Mesendoderm (in vitro differentiated cells): ENCODE results near the gene IPO9.

ENCODE experiments used
- DNase-seq: peaks from one replicate; pipeline ENCODE4 v3.0.0; 2013
- H2AK5ac ChIP-seq: 2 replicates; pipeline ENCODE4 v1.6.1; 2013; ENCODE audit warnings: low read length, inconsistent platforms
- H2BK120ac ChIP-seq: 2 replicates; pipeline ENCODE4 v1.6.1; 2013; ENCODE audit warnings: low read depth, mild to moderate bottlenecking, low read length, moderate library complexity, mixed read lengths
- H2BK15ac ChIP-seq: replicated peaks from 2 replicates; pipeline ENCODE4 v1.6.1; 2013; ENCODE audit warnings: low read depth, mild to moderate bottlenecking, moderate library complexity
- H2BK5ac ChIP-seq: 2 replicates; pipeline ENCODE4 v1.6.1; 2013; ENCODE audit warnings: low read length, inconsistent platforms
- H3K18ac ChIP-seq: 2 replicates; pipeline ENCODE4 v1.6.1; 2013; ENCODE audit warnings: mild to moderate bottlenecking, low read length, mixed read lengths
- H3K23ac ChIP-seq: one replicate; pipeline ENCODE4 v1.6.1; 2013; ENCODE audit warnings: low read length
- H3K27ac ChIP-seq: 2 replicates; pipeline ENCODE4 v1.5.1; 2013; ENCODE audit warnings: low read depth, mild to moderate bottlenecking, inconsistent platforms, low read length, moderate library complexity
- H3K27me3 ChIP-seq: 2 replicates; pipeline ENCODE4 v1.6.1; 2013; ENCODE audit warnings: low read length, control low read depth, mild to moderate bottlenecking, inconsistent platforms; ENCODE audit not compliant: insufficient read depth, poor library complexity
- H3K36me3 ChIP-seq: 2 replicates; pipeline ENCODE4 v1.6.1; 2013; ENCODE audit warnings: low read length, inconsistent platforms; ENCODE audit not compliant: control insufficient read depth, insufficient read depth
- H3K4ac ChIP-seq: one replicate; pipeline ENCODE4 v1.6.1; 2013; ENCODE audit warnings: low read depth, mild to moderate bottlenecking, low read length, moderate library complexity
- H3K4me1 ChIP-seq: 2 replicates; pipeline ENCODE4 v1.6.1; 2013; ENCODE audit warnings: low read depth, low read length, inconsistent platforms; ENCODE audit not compliant: control insufficient read depth
- H3K4me2 ChIP-seq: 2 replicates; pipeline ENCODE4 v1.6.1; 2013; ENCODE audit warnings: low read length
- H3K4me3 ChIP-seq: 2 replicates; pipeline ENCODE4 v1.5.1; 2013; ENCODE audit warnings: mild to moderate bottlenecking, low read length
- H3K56ac ChIP-seq: one replicate; pipeline ENCODE4 v1.6.1; 2013; ENCODE audit warnings: low read length
- H3K79me1 ChIP-seq: 2 replicates; pipeline ENCODE4 v1.6.1; 2013; ENCODE audit warnings: low read length, inconsistent platforms
- H3K79me2 ChIP-seq: 2 replicates; pipeline ENCODE4 v1.6.1; 2013; ENCODE audit warnings: mild to moderate bottlenecking, low read length; ENCODE audit not compliant: control insufficient read depth, insufficient read depth
- H3K9ac ChIP-seq: 2 replicates; pipeline ENCODE4 v1.6.1; 2013; ENCODE audit warnings: low read length, inconsistent platforms
- H4K5ac ChIP-seq: one replicate; pipeline ENCODE4 v1.6.1; 2013; ENCODE audit warnings: low read length
- H4K8ac ChIP-seq: one replicate; pipeline ENCODE4 v1.6.1; 2013; ENCODE audit warnings: low read depth, mild to moderate bottlenecking, control low read depth, low read length, moderate library complexity
- WGBS: extraction: QIAGEN DNeasy Blood & Tissue Kit; methylation state at CpG from one replicate; pipeline ENCODE4 v1.1.7; 2013; ENCODE audit warnings: low lambda C conversion rate, missing lambda C conversion rate; ENCODE audit not compliant: insufficient coverage; ENCODE audit errors: extremely low coverage; 5-methylcytosine and 5-hydroxymethylcytosine counted together

IPO9 gene

DNA sequence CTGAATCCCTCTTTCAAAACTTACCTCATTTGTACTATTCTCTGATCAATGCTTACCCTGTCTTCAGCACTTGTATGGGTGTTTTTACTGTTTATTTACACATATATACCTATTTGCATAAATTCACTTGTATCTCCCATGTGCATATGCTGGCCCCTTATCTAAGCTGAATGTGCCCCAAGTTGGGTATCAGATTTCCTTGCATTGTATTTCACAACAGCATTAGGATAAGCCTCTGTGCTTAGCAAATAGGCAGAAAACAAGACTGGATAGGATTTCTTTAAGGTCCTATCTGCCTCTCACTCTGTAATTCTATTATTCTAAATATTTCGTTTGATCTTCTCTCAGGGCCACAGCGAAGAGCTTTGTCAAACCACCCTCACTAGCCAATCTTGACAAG is 45.9 kb upstream of the IPO9 start:
- Histone ChIP-seq H2BK120ac (no peak overlapping the region), H2BK5ac (no peak overlapping the region), H3K27ac (no peak overlapping the region), H3K23ac (no peak overlapping the region), H3K4ac (no peak overlapping the region), H2AK5ac (no peak overlapping the region), H2BK15ac (no peak overlapping the region), H3K36me3 (no peaks in the 10 kb centered on the region), H3K4me1 (peaks cover 1% of the 10 kb centered on the region), H3K9ac (no peak overlapping the region), H3K56ac (no peak overlapping the region), H3K79me2 (no peaks in the 10 kb centered on the region), H4K5ac (no peak overlapping the region), H3K18ac (no peak overlapping the region), H3K4me3 (no peak overlapping the region), H3K79me1 (no peaks in the 10 kb centered on the region), H3K4me2 (no peak overlapping the region), H3K27me3 (no peaks in the 10 kb centered on the region), H4K8ac (no peak overlapping the region)
- no CpG with 5 or more reads among the region's 2 CpGs for WGBS
- no peak for DNase-seq

DNA sequence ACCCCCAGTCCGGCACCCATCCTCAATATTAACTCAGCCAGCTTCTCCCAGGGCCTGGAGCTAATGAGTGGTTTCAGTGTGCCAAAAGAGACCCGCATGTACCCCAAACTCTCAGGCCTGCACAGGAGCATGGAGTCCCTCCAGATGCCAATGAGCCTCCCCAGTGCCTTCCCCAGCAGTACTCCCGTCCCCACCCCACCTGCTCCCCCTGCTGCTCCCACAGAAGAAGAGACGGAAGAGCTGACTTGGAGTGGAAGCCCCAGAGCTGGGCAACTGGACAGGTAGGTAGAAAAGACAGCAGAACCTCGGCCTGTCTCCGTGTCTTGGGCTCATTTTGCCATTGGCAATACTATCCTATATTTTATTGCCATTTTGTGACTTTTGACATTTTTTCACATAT is 45.4 kb upstream of the IPO9 start:
- H3K4me3 ChIP-seq: no peak overlapping the region
- no peak overlapping the region for H4K8ac ChIP-seq
- H2BK5ac ChIP-seq: no peak overlapping the region
- no peak overlapping the region for H3K4ac ChIP-seq
- no peak overlapping the region for H2AK5ac ChIP-seq
- no peak overlapping the region for H3K27ac ChIP-seq
- H3K56ac ChIP-seq: no peak overlapping the region
- H2BK120ac ChIP-seq: no peak overlapping the region
- no peaks in the 10 kb centered on the region for H3K79me2 ChIP-seq
- H3K36me3 ChIP-seq: no peaks in the 10 kb centered on the region
- no peak overlapping the region for H3K4me2 ChIP-seq
- WGBS: no CpG with 5 or more reads among the region's 6 CpGs
- no peak overlapping the region for H3K23ac ChIP-seq
- H2BK15ac ChIP-seq: no peak overlapping the region
- DNase-seq: no peak
- H3K9ac ChIP-seq: no peak overlapping the region
- no peaks in the 10 kb centered on the region for H3K79me1 ChIP-seq
- no peak overlapping the region for H3K18ac ChIP-seq
- H4K5ac ChIP-seq: no peak overlapping the region
- H3K27me3 ChIP-seq: no peaks in the 10 kb centered on the region
- no peaks in the 10 kb centered on the region for H3K4me1 ChIP-seq

- H2BK15ac ChIP-seq: no peak overlapping the region
- H2AK5ac ChIP-seq: no peak overlapping the region
- H3K18ac ChIP-seq: no peak overlapping the region
- H3K4me2 ChIP-seq: no peak overlapping the region
- H4K5ac ChIP-seq: no peak overlapping the region
- no peak overlapping the region for H3K27ac ChIP-seq
- H3K4me1 ChIP-seq: no peaks in the 10 kb centered on the region
- no peak overlapping the region for H3K4ac ChIP-seq
- no peaks in the 10 kb centered on the region for H3K79me2 ChIP-seq
- DNase-seq: no peak
- no peak overlapping the region for H4K8ac ChIP-seq
- H3K36me3 ChIP-seq: peaks cover under 1% of the 10 kb centered on the region
- H3K27me3 ChIP-seq: no peaks in the 10 kb centered on the region
- no peak overlapping the region for H3K9ac ChIP-seq
- no peak overlapping the region for H2BK120ac ChIP-seq
- WGBS: no CpG with 5 or more reads among the region's 2 CpGs
- H3K23ac ChIP-seq: no peak overlapping the region
- H3K56ac ChIP-seq: no peak overlapping the region
- H2BK5ac ChIP-seq: no peak overlapping the region
- no peaks in the 10 kb centered on the region for H3K79me1 ChIP-seq
- no peak overlapping the region for H3K4me3 ChIP-seq
These were observed 43.7 kb upstream of the IPO9 start for GRCh38 chr1:201785291-201785690.

DNA sequence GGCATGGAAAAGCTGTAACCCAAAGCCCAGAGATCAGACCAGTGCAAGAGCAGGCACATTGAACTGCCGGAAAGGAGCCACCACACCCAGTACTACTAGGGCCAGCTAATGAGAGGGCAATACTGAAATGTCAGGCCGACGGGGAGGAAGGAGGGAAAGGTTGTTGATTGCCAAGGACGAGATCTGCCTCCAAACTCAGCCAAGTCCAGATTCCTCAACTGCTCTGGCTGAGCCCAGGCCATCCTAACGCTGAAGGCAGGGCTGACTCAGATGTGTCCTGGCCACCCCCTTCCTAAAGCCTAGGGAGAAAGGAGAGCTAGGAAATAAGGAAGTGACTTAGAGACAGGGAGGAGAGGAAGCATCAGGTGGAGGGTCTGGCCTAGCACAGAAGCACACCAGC is 42.1 kb upstream of the IPO9 start:
- Histone ChIP-seq H4K5ac (no peak overlapping the region), H3K79me1 (no peaks in the 10 kb centered on the region), H2BK5ac (no peak overlapping the region), H3K4me1 (no peaks in the 10 kb centered on the region), H2BK120ac (no peak overlapping the region), H3K27me3 (no peaks in the 10 kb centered on the region), H3K4me2 (no peak overlapping the region), H4K8ac (no peak overlapping the region), H3K79me2 (no peaks in the 10 kb centered on the region), H3K23ac (no peak overlapping the region), H2AK5ac (no peak overlapping the region), H3K56ac (no peak overlapping the region), H3K4me3 (no peak overlapping the region), H2BK15ac (no peak overlapping the region), H3K4ac (no peak overlapping the region), H3K9ac (no peak overlapping the region), H3K18ac (no peak overlapping the region), H3K36me3 (peaks cover 4% of the 10 kb centered on the region), H3K27ac (no peak overlapping the region)
- no CpG with 5 or more reads among the region's 5 CpGs for WGBS
- DNase-seq: no peak

DNA sequence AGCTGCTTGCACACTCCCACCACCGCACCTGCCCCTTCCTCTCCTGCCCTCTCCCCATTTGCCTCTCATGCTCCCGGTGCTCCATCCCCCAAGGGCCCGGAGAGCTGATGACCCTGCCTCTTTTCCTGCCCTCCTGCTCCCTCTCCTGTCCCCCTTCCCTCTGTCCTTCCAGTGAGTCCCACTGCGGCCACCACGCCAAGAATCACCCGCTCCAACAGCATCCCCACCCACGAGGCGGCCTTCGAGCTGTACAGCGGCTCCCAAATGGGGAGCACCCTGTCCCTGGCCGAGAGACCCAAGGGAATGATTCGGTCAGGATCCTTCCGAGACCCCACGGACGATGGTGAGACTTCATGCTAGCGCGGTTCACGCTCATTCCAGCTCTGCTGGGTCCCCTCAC is 40.7 kb upstream of the IPO9 start:
- no peak overlapping the region for H2BK120ac ChIP-seq
- H2BK15ac ChIP-seq: no peak overlapping the region
- no peak for DNase-seq
- H2BK5ac ChIP-seq: no peak overlapping the region
- no peak overlapping the region for H3K9ac ChIP-seq
- H3K18ac ChIP-seq: no peak overlapping the region
- no peaks in the 10 kb centered on the region for H3K27me3 ChIP-seq
- no peak overlapping the region for H3K23ac ChIP-seq
- H3K4ac ChIP-seq: no peak overlapping the region
- H4K5ac ChIP-seq: no peak overlapping the region
- no peaks in the 10 kb centered on the region for H3K79me1 ChIP-seq
- H2AK5ac ChIP-seq: no peak overlapping the region
- H3K4me1 ChIP-seq: no peaks in the 10 kb centered on the region
- peaks cover 4% of the 10 kb centered on the region for H3K36me3 ChIP-seq
- no peak overlapping the region for H4K8ac ChIP-seq
- H3K79me2 ChIP-seq: no peaks in the 10 kb centered on the region
- no peak overlapping the region for H3K4me2 ChIP-seq
- WGBS: no CpG with 5 or more reads among the region's 18 CpGs
- no peak overlapping the region for H3K27ac ChIP-seq
- H3K56ac ChIP-seq: no peak overlapping the region
- H3K4me3 ChIP-seq: no peak overlapping the region

DNA sequence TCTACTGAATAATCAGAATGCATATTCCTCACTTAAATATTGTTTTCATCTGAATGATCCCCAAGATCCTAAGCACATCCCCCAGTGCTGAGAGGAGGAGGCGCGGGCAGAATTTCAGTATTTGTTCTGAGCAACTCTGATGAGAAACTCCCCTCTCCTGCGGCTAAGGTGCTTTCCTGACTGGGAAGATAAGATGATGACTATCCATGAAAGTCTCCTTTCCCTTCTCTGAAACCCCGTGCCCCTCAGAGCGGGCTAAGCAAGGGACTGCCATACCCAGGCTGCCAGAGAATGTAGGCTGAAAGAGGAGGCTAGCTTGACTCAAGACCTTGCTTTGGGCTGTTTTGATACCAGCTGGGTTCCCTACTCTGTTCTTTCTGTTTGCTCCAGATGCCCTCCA is 39.7 kb upstream of the IPO9 start:
- no CpG with 5 or more reads among the region's 5 CpGs for WGBS
- Histone ChIP-seq H3K27ac (no peak overlapping the region), H3K27me3 (no peaks in the 10 kb centered on the region), H2BK5ac (no peak overlapping the region), H3K18ac (no peak overlapping the region), H3K56ac (no peak overlapping the region), H3K23ac (no peak overlapping the region), H3K79me1 (no peaks in the 10 kb centered on the region), H3K9ac (no peak overlapping the region), H4K8ac (no peak overlapping the region), H3K36me3 (peaks cover 4% of the 10 kb centered on the region), H3K4me2 (no peak overlapping the region), H2BK15ac (no peak overlapping the region), H2BK120ac (no peak overlapping the region), H3K4ac (no peak overlapping the region), H3K4me1 (no peaks in the 10 kb centered on the region), H4K5ac (no peak overlapping the region), H2AK5ac (no peak overlapping the region), H3K79me2 (no peaks in the 10 kb centered on the region), H3K4me3 (no peak overlapping the region)
- no peak for DNase-seq
